IMR-90 (cell line): ENCODE measurements around the gene TADA1. TPM values are rescaled to one million over a fixed set of nuclear protein-coding genes. Genes with fewer than 3 reads are reported as not detected.

Experiments used
- ATAC-seq: fragments of 200-7000 bp; cut with Tn5 transposase; 2 replicates; pipeline ENCODE4 v1.9.1; 2020; ENCODE audit warnings: low read depth, mild to moderate bottlenecking, moderate library complexity
- BruUV-seq: library from RNA; stranded (reverse); fragments of 400-500 nt; replicated peaks from 2 replicates; lab custom pipeline; 2021; lab: Mats Ljungman, UMichigan
- CTCF ChIA-PET: fragments of 300-600 bp; formaldehyde crosslinking; extraction: SDS; loops from one replicate; lab custom pipeline; 2021; ENCODE audit warnings: antibody characterized with exemption; lab: Yijun Ruan, JAX
- POLR2A ChIA-PET: fragments of 300-600 bp; sonication (Branson Sonifier 250); formaldehyde crosslinking; loops from one replicate; lab custom pipeline; 2022; ENCODE audit warnings: antibody characterized with exemption; ENCODE audit not compliant: unreplicated experiment; lab: Charles Lee
- DNase-seq: peaks from one replicate; pipeline ENCODE4 v3.0.0; 2013
- H2AFZ ChIP-seq: replicated peaks from 2 replicates; pipeline ENCODE3; 2013; ENCODE audit warnings: low read length, mild to moderate bottlenecking; ENCODE audit not compliant: poor library complexity
- H2AK5ac ChIP-seq: 2 replicates; pipeline ENCODE4 v1.6.1; 2013; ENCODE audit warnings: low read depth, low read length, inconsistent platforms
- H2AK9ac ChIP-seq: replicated peaks from 2 replicates; pipeline ENCODE3; 2013; ENCODE audit warnings: mild to moderate bottlenecking, low read depth, low read length, moderate library complexity; ENCODE audit not compliant: poor library complexity
- H2BK120ac ChIP-seq: 2 replicates; pipeline ENCODE4 v1.6.1; 2013; ENCODE audit warnings: low read depth, low read length, inconsistent platforms
- H2BK15ac ChIP-seq: 3 replicates; pipeline ENCODE4 v1.6.1; 2013; ENCODE audit warnings: low read depth, low read length, inconsistent platforms
- H2BK20ac ChIP-seq: 2 replicates; pipeline ENCODE4 v1.6.1; 2013; ENCODE audit warnings: low read depth, mild to moderate bottlenecking, inconsistent platforms, low read length, moderate library complexity
- H2BK5ac ChIP-seq: 2 replicates; pipeline ENCODE4 v1.6.1; 2013; ENCODE audit warnings: mild to moderate bottlenecking, low read depth, low read length, inconsistent platforms; ENCODE audit not compliant: poor library complexity, severe bottlenecking
- H3K14ac ChIP-seq: replicated peaks from 2 replicates; pipeline ENCODE4 v1.6.1; 2013; ENCODE audit warnings: low read depth, low read length, inconsistent platforms
- H3K18ac ChIP-seq: 2 replicates; pipeline ENCODE4 v1.6.1; 2013; ENCODE audit warnings: low read depth, low read length, control low read depth
- H3K23ac ChIP-seq: 2 replicates; pipeline ENCODE4 v1.6.1; 2013; ENCODE audit warnings: low read depth, low read length, inconsistent platforms
- H3K27ac ChIP-seq: 2 replicates; pipeline ENCODE4 v1.5.1; 2013; ENCODE audit warnings: mild to moderate bottlenecking, control low read depth, low read length; ENCODE audit not compliant: insufficient read depth
- H3K27me3 ChIP-seq: 2 replicates; pipeline ENCODE4 v1.6.1; 2013; ENCODE audit warnings: low read length; ENCODE audit not compliant: control insufficient read depth, insufficient read depth
- H3K36me3 ChIP-seq: 2 replicates; pipeline ENCODE4 v1.6.1; 2013; ENCODE audit warnings: low read length, mixed read lengths; ENCODE audit not compliant: control insufficient read depth, insufficient read depth
- H3K4ac ChIP-seq: 2 replicates; pipeline ENCODE4 v1.6.1; 2013; ENCODE audit warnings: low read depth, low read length, inconsistent platforms
- H3K4me1 ChIP-seq: 2 replicates; pipeline ENCODE4 v1.6.1; 2013; ENCODE audit warnings: low read length, mixed read lengths; ENCODE audit not compliant: control insufficient read depth, insufficient read depth
- H3K4me2 ChIP-seq: 2 replicates; pipeline ENCODE4 v1.6.1; 2013; ENCODE audit warnings: low read depth, mild to moderate bottlenecking, control low read depth, low read length, moderate library complexity
- H3K4me3 ChIP-seq: 2 replicates; pipeline ENCODE4 v1.5.1; 2013; ENCODE audit warnings: low read depth, mild to moderate bottlenecking, control low read depth, low read length, moderate library complexity; ENCODE audit not compliant: insufficient read depth
- H3K56ac ChIP-seq: 2 replicates; pipeline ENCODE4 v1.6.1; 2013; ENCODE audit warnings: low read length, inconsistent platforms; ENCODE audit not compliant: insufficient read depth; ENCODE audit errors: extremely low read depth
- H3K79me1 ChIP-seq, 2 experiments: 2 replicates each; pipeline ENCODE4 v1.6.1; 2013; ENCODE audit warnings: low read length in 2 of 2, inconsistent platforms in 1 of 2, low read depth in 1 of 2
- H3K9ac ChIP-seq: 2 replicates; pipeline ENCODE4 v1.6.1; 2013; ENCODE audit warnings: low read depth, low read length, control low read depth
- H3K9me1 ChIP-seq: 2 replicates; pipeline ENCODE4 v1.6.1; 2013; ENCODE audit warnings: low read length, inconsistent platforms; ENCODE audit not compliant: insufficient read depth
- H3K9me3 ChIP-seq: 2 replicates; pipeline ENCODE4 v1.6.1; 2013; ENCODE audit warnings: low read length; ENCODE audit not compliant: control insufficient read depth, insufficient read depth
- H4K20me1 ChIP-seq: 2 replicates; pipeline ENCODE4 v1.6.1; 2013; ENCODE audit warnings: low read length, inconsistent platforms; ENCODE audit not compliant: insufficient read depth
- H4K5ac ChIP-seq: 2 replicates; pipeline ENCODE4 v1.6.1; 2013; ENCODE audit warnings: mild to moderate bottlenecking, low read depth, low read length, control low read depth
- H4K8ac ChIP-seq, 2 experiments: 2 replicates each; pipeline ENCODE4 v1.6.1; 2013; ENCODE audit warnings: low read depth in 2 of 2, low read length in 2 of 2, control low read depth in 1 of 2, inconsistent platforms in 1 of 2
- H4K91ac ChIP-seq: 2 replicates; pipeline ENCODE4 v1.6.1; 2013; ENCODE audit warnings: low read depth, low read length, inconsistent platforms; ENCODE audit not compliant: insufficient read depth
- BHLHE40 ChIP-seq: fragments of 150-350 bp; IDR thresholded peaks from 2 replicates; pipeline ENCODE4 v1.6.1; 2016; ENCODE audit warnings: mild to moderate bottlenecking, low read depth, low read length
- CHD1 ChIP-seq: IDR thresholded peaks from 2 replicates; pipeline ENCODE4 v1.6.1; 2012; ENCODE audit warnings: low read depth, low read length, improper control_type of control experiment
- SMC3 ChIP-seq: fragments of 150-350 bp; IDR thresholded peaks from 2 replicates; pipeline ENCODE4 v1.6.1; 2016; ENCODE audit warnings: low read depth, mild to moderate bottlenecking, antibody characterized with exemption, low read length, moderate library complexity
- WGBS, 2 experiments: methylation state at CpG; one replicate each; pipeline versions ENCODE4 v1.1.5 to v1.1.7; 2013; ENCODE audit warnings: missing lambda C conversion rate in 2 of 2; ENCODE audit not compliant: insufficient read length in 1 of 2; ENCODE audit errors: extremely low coverage in 2 of 2; 5-methylcytosine and 5-hydroxymethylcytosine counted together
- dilution Hi-C: fragments of 300-500 bp; cut with HindIII; formaldehyde crosslinking; loops from one replicate; pipeline ENCODE4 v1.14.3; 2018; ENCODE audit warnings: low sequenced_read_pairs; ENCODE audit not compliant: unreplicated experiment
- in situ Hi-C: fragments of 300-500 bp; cut with MboI; formaldehyde crosslinking; loops from 3 replicates; pipeline ENCODE4 v1.14.3; 2019; ENCODE audit warnings: low sequenced_read_pairs, inconsistent platforms, mixed read lengths
- intact Hi-C: fragments of 100-400 bp; cut with micrococcal nuclease; formaldehyde crosslinking; loops from 2 replicates; pipeline ENCODE4 v1.10.0; 2022
- polyA plus RNA-seq, 3 experiments: library from polyadenylated mRNA; depleted of rRNA; stranded (reverse); fragments of >200 nt; gene quantifications; 2 replicates each; pipeline ENCODE4 v1.2.3, GENCODE V29; 2012; ENCODE audit warnings: low replicate concordance in 1 of 3
- total RNA-seq: library from RNA; depleted of rRNA; stranded (reverse); fragments of >200 nt; gene quantifications from 2 replicates; pipeline ENCODE4 v1.2.3, GENCODE V29; 2012

TADA1 gene
- total and polyA plus RNA-seq, 2 of the 4 experiments (the other 2 are of a cell fraction): 8.2 to 16.8 TPM

DNA sequence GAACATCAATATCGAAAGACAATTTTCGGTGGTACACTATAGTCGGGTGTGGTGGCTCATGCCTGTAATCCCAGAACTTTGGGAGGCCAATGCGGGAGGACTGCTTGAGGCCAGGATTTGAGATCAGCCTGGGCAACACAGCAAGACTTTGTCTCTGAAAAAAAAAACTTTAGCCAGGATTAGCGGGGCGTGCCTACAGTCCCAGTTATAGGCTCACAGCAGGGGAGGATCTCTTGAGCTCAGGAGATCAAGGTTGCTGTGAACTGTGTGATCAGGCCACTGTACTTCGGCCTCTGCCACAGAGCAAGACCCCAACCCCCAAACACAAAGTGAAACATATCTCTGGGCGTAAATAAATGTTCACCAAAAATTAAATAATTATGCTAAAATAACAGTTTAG lies 1.6 kb downstream of the TADA1 start:
- Histone ChIP-seq H3K4me3 (no peak overlapping the region), H3K36me3 (no peaks in the 10 kb centered on the region; the same call in 1 of the 2 replicates), H2AFZ (no peak overlapping the region), H2BK20ac (no peak overlapping the region), H3K9me3 (no peaks in the 10 kb centered on the region), H3K18ac (no peak overlapping the region), H3K79me1 (peaks cover 28 to 30% of the 10 kb centered on the region in 2 experiments), H4K20me1 (no peaks in the 10 kb centered on the region; the same call in 1 of the 2 replicates), H2AK5ac (no peak overlapping the region), H3K56ac (no peak overlapping the region), H2BK5ac (no peak overlapping the region), H3K14ac (no peak overlapping the region), H3K9me1 (peaks cover 5% of the 10 kb centered on the region; the same call in 1 of the 2 replicates), H4K91ac (no peak overlapping the region), H3K9ac (no peak overlapping the region), H3K4ac (no peak overlapping the region), H3K23ac (no peak overlapping the region), H2AK9ac (no peak overlapping the region), H4K8ac (no peak overlapping the region), H3K4me2 (no peak overlapping the region), H3K4me1 (peaks cover 2% of the 10 kb centered on the region; the same call in 1 of the 2 replicates), H3K27me3 (no peaks in the 10 kb centered on the region), H4K5ac (no peak overlapping the region), H3K27ac (no peak overlapping the region), H2BK15ac (no peak overlapping the region), H2BK120ac (no peak overlapping the region)
- BruUV-seq: no TSS peak
- ATAC-seq (no peak), DNase-seq (no peak)
- in situ Hi-C loops: no loop called here
- no peak for TF ChIP-seq CHD1
- TF ChIP-seq SMC3: no peak
- no peak for TF ChIP-seq BHLHE40
- ChIA-PET CTCF (interaction anchor here (1.0 kb wide), 1 partner anchor 36 kb away, joined by 3 read pairs; no protein-coding TSS in a partner anchor), POLR2A (no interaction called here)
- WGBS, 2 experiments: 100% methylated on average over 3 of the region's 8 CpGs; no CpG with 5 or more reads in 1 of the 2 experiments
- dilution Hi-C loops: no loop called here
- intact Hi-C loops: no loop called here
